Panc1 (cell line): ENCODE results near the gene MPHOSPH6. TPM values are rescaled to one million over a fixed set of nuclear protein-coding genes. Genes with fewer than 3 reads are reported as not detected.

Experiments
- ATAC-seq: fragments of 200-7000 bp; cut with Tn5 transposase; 2 replicates; pipeline ENCODE4 v1.9.1; 2020; ENCODE audit warnings: mild to moderate bottlenecking, moderate library complexity
- BruUV-seq: library from RNA; stranded (reverse); fragments of 400-500 nt; replicated peaks from 2 replicates; lab custom pipeline; 2021; lab: Mats Ljungman, UMichigan
- CTCF ChIA-PET: fragments of 300-600 bp; sonication (Branson Sonifier 250); formaldehyde crosslinking; loops from one replicate; lab custom pipeline; 2022; ENCODE audit warnings: antibody characterized with exemption; lab: Charles Lee
- POLR2A ChIA-PET: fragments of 300-600 bp; sonication (Branson Sonifier 250); formaldehyde crosslinking; loops from one replicate; lab custom pipeline; 2022; ENCODE audit warnings: antibody characterized with exemption; lab: Charles Lee
- DNase-seq: peaks from one replicate; pipeline ENCODE4 v3.0.0-alpha.2; 2010; ENCODE audit warnings: low read depth, low spot score
- H3K27ac ChIP-seq: 2 replicates; pipeline ENCODE4 v1.5.1; 2011; ENCODE audit warnings: mild to moderate bottlenecking, low read length, inconsistent platforms
- H3K27me3 ChIP-seq: fragments of 200-500 bp; sonication (Bioruptor generic); 2 replicates; pipeline ENCODE4 v1.6.0; 2014; ENCODE audit warnings: low read length, inconsistent platforms; ENCODE audit not compliant: control insufficient read depth, insufficient read depth
- H3K36me3 ChIP-seq: fragments of 200-500 bp; sonication (Bioruptor generic); 2 replicates; pipeline ENCODE4 v1.5.1; 2014; ENCODE audit warnings: inconsistent platforms, mild to moderate bottlenecking, low read length, moderate library complexity; ENCODE audit not compliant: control insufficient read depth, insufficient read depth
- H3K4me1 ChIP-seq: 2 replicates; pipeline ENCODE4 v1.5.1; 2011; ENCODE audit warnings: inconsistent platforms, mild to moderate bottlenecking, low read length, moderate library complexity; ENCODE audit not compliant: control insufficient read depth, insufficient read depth
- H3K4me3 ChIP-seq, 2 experiments: 2 replicates each; pipeline ENCODE4 v1.5.1; 2011 to 2012; ENCODE audit warnings: low read depth in 2 of 2, low read length in 2 of 2, mild to moderate bottlenecking in 2 of 2, inconsistent platforms in 1 of 2, moderate library complexity in 1 of 2
- H3K9me3 ChIP-seq: fragments of 200-500 bp; sonication (Bioruptor generic); 2 replicates; pipeline ENCODE4 v1.5.1; 2014; ENCODE audit warnings: low read depth, mild to moderate bottlenecking, inconsistent platforms, low read length, moderate library complexity; ENCODE audit not compliant: control insufficient read depth, insufficient read depth
- CTCF ChIP-seq: fragments of 450-650 bp; IDR thresholded peaks from 2 replicates; pipeline ENCODE4 v1.5.1; 2017; ENCODE audit warnings: mild to moderate bottlenecking
- POLR2AphosphoS5 ChIP-seq: IDR thresholded peaks from 2 replicates; pipeline ENCODE4 v1.6.1; 2012; ENCODE audit warnings: mild to moderate bottlenecking, low read depth, low read length, moderate library complexity
- SIN3A ChIP-seq: IDR thresholded peaks from 2 replicates; pipeline ENCODE4 v1.6.1; 2012; ENCODE audit warnings: low read depth, mild to moderate bottlenecking, low read length, moderate library complexity, borderline replicate concordance; ENCODE audit not compliant: insufficient read depth
- TCF7L2 ChIP-seq: IDR thresholded peaks from 2 replicates; pipeline ENCODE4 v1.6.1; 2011; ENCODE audit warnings: mild to moderate bottlenecking, low read depth, low read length, inconsistent platforms
- in situ Hi-C: cut with HindIII; loops from 2 replicates; pipeline ENCODE4 v1.10.0; 2016; ENCODE audit warnings: low sequenced_read_pairs, low pct_unique_long_range_greater_than_20kb
- intact Hi-C: fragments of 100-400 bp; cut with micrococcal nuclease; formaldehyde crosslinking; loops from one replicate; pipeline ENCODE4 v1.10.0; 2022; ENCODE audit not compliant: unreplicated experiment
- total RNA-seq: library from RNA; stranded (reverse); gene quantifications from one replicate; pipeline ENCODE4 v1.2.1, GENCODE V29; 2021; ENCODE audit not compliant: unreplicated experiment
- TF ChIP-seq, protein P1 (sequence below), 2 experiments: IDR thresholded peaks; 2 replicates each; pipeline ENCODE4 v1.6.1; 2011 to 2012; ENCODE audit warnings: low read depth in 2 of 2, control low read depth in 1 of 2, low read length in 1 of 2, mild to moderate bottlenecking in 1 of 2, moderate library complexity in 1 of 2; ENCODE audit not compliant: insufficient read depth in 1 of 2

The MPHOSPH6 gene
- total RNA-seq, 1 experiment from 2014 or later = 36.7 TPM

- H3K36me3 ChIP-seq = no peaks in the 10 kb centered on the region
- H3K4me1 ChIP-seq = no peaks in the 10 kb centered on the region
- in situ Hi-C loops = no loop called here
- intact Hi-C loops = no loop called here
- no TSS peak for BruUV-seq
- H3K27me3 ChIP-seq = no peaks in the 10 kb centered on the region
- DNase-seq = no peak
- H3K27ac ChIP-seq = no peak overlapping the region
- no peaks in the 10 kb centered on the region for H3K9me3 ChIP-seq
- TF ChIP-seq TCF7L2 (no peak), POLR2AphosphoS5 (no peak)
- TF ChIP-seq, protein P1, sequence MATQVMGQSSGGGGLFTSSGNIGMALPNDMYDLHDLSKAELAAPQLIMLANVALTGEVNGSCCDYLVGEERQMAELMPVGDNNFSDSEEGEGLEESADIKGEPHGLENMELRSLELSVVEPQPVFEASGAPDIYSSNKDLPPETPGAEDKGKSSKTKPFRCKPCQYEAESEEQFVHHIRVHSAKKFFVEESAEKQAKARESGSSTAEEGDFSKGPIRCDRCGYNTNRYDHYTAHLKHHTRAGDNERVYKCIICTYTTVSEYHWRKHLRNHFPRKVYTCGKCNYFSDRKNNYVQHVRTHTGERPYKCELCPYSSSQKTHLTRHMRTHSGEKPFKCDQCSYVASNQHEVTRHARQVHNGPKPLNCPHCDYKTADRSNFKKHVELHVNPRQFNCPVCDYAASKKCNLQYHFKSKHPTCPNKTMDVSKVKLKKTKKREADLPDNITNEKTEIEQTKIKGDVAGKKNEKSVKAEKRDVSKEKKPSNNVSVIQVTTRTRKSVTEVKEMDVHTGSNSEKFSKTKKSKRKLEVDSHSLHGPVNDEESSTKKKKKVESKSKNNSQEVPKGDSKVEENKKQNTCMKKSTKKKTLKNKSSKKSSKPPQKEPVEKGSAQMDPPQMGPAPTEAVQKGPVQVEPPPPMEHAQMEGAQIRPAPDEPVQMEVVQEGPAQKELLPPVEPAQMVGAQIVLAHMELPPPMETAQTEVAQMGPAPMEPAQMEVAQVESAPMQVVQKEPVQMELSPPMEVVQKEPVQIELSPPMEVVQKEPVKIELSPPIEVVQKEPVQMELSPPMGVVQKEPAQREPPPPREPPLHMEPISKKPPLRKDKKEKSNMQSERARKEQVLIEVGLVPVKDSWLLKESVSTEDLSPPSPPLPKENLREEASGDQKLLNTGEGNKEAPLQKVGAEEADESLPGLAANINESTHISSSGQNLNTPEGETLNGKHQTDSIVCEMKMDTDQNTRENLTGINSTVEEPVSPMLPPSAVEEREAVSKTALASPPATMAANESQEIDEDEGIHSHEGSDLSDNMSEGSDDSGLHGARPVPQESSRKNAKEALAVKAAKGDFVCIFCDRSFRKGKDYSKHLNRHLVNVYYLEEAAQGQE (IDR thresholded peaks at IDR 0.05; ENCODE audit: insufficient read depth in 1 of 2, low read depth in 2 of 2, low read length in 1 of 2) = no peak
- H3K4me3 ChIP-seq = no peak overlapping the region
- ChIA-PET CTCF (no interaction called here), POLR2A (no interaction called here)
- ATAC-seq = no peak
Measured at GRCh38 chr16:82118749-82119148, 51.3 kb downstream of the MPHOSPH6 start.

DNA sequence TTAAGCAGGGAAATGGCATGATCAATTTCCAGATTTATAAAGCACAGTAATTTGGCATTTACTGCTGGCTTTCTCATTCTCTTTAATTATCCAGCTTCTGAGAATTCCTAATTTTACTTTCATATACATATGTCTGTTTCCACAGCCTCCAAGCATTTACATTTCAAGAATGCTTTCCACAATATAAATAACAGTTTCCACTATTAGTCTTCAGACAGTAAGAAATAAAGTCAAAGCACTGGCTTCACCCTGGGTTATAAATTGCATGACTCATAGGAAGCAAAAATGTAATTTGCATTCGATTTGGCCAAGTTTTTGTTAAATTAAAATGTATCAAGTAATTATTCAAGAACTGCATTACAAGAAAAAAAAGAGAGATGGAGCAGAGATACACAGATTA lies 53.5 kb downstream of the MPHOSPH6 start:
- Histone ChIP-seq H3K27me3 (no peaks in the 10 kb centered on the region), H3K36me3 (no peaks in the 10 kb centered on the region), H3K27ac (no peak overlapping the region), H3K9me3 (no peaks in the 10 kb centered on the region), H3K4me3 (no peak overlapping the region), H3K4me1 (no peaks in the 10 kb centered on the region)
- DNase-seq (no peak), ATAC-seq (no peak)
- CTCF ChIA-PET = no interaction called here
- in situ Hi-C loops (no loop called here), intact Hi-C loops (no loop called here)
- POLR2A ChIA-PET = no interaction called here
- no TSS peak for BruUV-seq
- TF ChIP-seq TCF7L2 (no peak), CTCF (no peak), POLR2AphosphoS5 (no peak), SIN3A (no peak)
- TF ChIP-seq, protein P1 (IDR thresholded peaks at IDR 0.05; ENCODE audit: insufficient read depth in 1 of 2, low read depth in 2 of 2, low read length in 1 of 2) = no peak
